HCT116 (cell line): ENCODE results near the gene KLRD1.

Source experiments
- EZH2 ChIP-seq: fragments of 200-600 bp; sonication (generic); IDR thresholded peaks from 2 replicates; pipeline ENCODE4 v1.6.1; 2017; ENCODE audit warnings: antibody characterized with exemption, mixed run types
- FOSL1 ChIP-seq: IDR thresholded peaks from 2 replicates; pipeline ENCODE4 v1.6.1; 2012; ENCODE audit warnings: low read depth
- JUND ChIP-seq: IDR thresholded peaks from 2 replicates; pipeline ENCODE4 v1.6.1; 2012
- POLR2A ChIP-seq: IDR thresholded peaks from 2 replicates; pipeline ENCODE4 v1.7.0; 2011; ENCODE audit warnings: borderline replicate concordance; ENCODE audit not compliant: insufficient read depth, insufficient read length; ENCODE audit errors: extremely low read depth
- RAD21 ChIP-seq: IDR thresholded peaks from 2 replicates; pipeline ENCODE4 v1.6.1; 2012; ENCODE audit warnings: low read depth, mild to moderate bottlenecking
- SIN3A ChIP-seq: IDR thresholded peaks from 2 replicates; pipeline ENCODE4 v1.6.1; 2012; ENCODE audit warnings: low read depth
- SRF ChIP-seq: IDR thresholded peaks from 2 replicates; pipeline ENCODE4 v1.6.1; 2012; ENCODE audit warnings: low read depth
- ZNF274 ChIP-seq: fragments of 200-500 bp; sonication (Bioruptor generic); IDR thresholded peaks from 2 replicates; pipeline ENCODE4 v1.6.1; 2014; ENCODE audit warnings: mild to moderate bottlenecking, low read depth, low read length, inconsistent platforms
- TF ChIP-seq, protein P1 (sequence below), 3 experiments: fragments of 200-600 bp in 1 of 3; sonication (generic) in 1 of 3; IDR thresholded peaks in 2 of 3; conservative IDR thresholded peaks in 1 of 3; 2 replicates each; pipeline ENCODE4 v1.5.1; 2012 to 2017; ENCODE audit warnings: low read depth in 2 of 3, low read length in 2 of 3, antibody characterized with exemption in 1 of 3, borderline replicate concordance in 1 of 3, control low read depth in 1 of 3, mild to moderate bottlenecking in 1 of 3, mixed read lengths in 1 of 3, mixed run types in 1 of 3, moderate library complexity in 1 of 3; ENCODE audit not compliant: insufficient read depth in 1 of 3
- TF ChIP-seq, protein P2 (sequence below): IDR thresholded peaks from 2 replicates; pipeline ENCODE4 v1.6.1; 2012
- TF ChIP-seq, protein P3 (sequence below): IDR thresholded peaks from 2 replicates; pipeline ENCODE4 v1.6.1; 2012

DNA sequence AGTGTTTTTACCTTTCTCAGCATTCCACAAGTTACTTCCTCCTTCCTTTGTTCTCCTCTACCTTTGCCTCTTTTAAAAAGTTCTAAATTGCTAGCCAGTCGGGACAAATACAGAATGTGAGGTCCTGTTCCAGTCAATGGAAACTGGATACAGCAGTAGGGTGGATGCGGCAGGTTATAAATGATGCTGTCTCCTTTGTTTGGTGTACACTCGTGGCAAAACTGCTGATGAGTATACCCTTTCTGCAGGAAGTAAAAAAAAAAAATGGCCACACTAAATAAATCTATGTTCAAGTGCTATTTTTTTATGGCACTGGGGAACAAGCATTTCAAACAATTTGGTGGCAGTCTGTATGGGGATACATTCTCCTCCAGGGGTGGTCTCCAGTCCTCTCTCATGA lies 54.7 kb downstream of the KLRD1 start:
- TF ChIP-seq RAD21 (no peak), SRF (no peak), FOSL1 (no peak), EZH2 (no peak), POLR2A (no peak), ZNF274 (no peak), JUND (no peak), SIN3A (no peak)
- TF ChIP-seq, protein P1, sequence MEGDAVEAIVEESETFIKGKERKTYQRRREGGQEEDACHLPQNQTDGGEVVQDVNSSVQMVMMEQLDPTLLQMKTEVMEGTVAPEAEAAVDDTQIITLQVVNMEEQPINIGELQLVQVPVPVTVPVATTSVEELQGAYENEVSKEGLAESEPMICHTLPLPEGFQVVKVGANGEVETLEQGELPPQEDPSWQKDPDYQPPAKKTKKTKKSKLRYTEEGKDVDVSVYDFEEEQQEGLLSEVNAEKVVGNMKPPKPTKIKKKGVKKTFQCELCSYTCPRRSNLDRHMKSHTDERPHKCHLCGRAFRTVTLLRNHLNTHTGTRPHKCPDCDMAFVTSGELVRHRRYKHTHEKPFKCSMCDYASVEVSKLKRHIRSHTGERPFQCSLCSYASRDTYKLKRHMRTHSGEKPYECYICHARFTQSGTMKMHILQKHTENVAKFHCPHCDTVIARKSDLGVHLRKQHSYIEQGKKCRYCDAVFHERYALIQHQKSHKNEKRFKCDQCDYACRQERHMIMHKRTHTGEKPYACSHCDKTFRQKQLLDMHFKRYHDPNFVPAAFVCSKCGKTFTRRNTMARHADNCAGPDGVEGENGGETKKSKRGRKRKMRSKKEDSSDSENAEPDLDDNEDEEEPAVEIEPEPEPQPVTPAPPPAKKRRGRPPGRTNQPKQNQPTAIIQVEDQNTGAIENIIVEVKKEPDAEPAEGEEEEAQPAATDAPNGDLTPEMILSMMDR (IDR thresholded peaks at IDR 0.05 in 2 of 3, conservative IDR thresholded peaks at IDR 0.05 in 1 of 3; ENCODE audit: borderline replicate concordance in 1 of 3, insufficient read depth in 1 of 3, low read depth in 2 of 3, low read length in 2 of 3): no peak
- TF ChIP-seq, protein P2, sequence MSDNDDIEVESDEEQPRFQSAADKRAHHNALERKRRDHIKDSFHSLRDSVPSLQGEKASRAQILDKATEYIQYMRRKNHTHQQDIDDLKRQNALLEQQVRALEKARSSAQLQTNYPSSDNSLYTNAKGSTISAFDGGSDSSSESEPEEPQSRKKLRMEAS: no peak
- TF ChIP-seq, protein P3, sequence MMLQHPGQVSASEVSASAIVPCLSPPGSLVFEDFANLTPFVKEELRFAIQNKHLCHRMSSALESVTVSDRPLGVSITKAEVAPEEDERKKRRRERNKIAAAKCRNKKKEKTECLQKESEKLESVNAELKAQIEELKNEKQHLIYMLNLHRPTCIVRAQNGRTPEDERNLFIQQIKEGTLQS: no peak
